ENCODE measurements around the gene RDH12. TPM values are rescaled to one million over a fixed set of nuclear protein-coding genes. Genes with fewer than 3 reads are reported as not detected.

The RDH12 gene
- total RNA-seq, 2 donors from 2014 or later: 0.13 to 0.18 TPM

DNA sequence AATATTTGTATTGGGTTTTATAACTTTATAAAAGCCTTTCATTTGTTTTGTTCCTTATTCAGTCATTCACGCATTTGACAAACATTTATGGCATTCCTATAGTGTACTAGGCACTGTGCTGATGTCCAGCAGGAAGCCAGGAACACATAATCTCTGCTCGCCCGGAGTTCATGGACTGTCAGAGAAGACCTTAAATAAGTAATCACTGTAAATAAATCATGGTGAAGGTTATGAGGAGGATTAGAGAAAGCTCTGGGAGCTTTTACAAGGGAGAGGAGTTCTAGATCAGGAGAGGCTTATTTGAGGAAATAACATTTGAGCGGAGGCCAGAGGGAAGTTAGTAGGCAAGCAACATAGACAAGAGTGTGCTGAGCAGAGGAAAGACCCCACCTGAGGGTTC is 4.7 kb upstream of the RDH12 start:
- TF ChIP-seq, protein P1, sequence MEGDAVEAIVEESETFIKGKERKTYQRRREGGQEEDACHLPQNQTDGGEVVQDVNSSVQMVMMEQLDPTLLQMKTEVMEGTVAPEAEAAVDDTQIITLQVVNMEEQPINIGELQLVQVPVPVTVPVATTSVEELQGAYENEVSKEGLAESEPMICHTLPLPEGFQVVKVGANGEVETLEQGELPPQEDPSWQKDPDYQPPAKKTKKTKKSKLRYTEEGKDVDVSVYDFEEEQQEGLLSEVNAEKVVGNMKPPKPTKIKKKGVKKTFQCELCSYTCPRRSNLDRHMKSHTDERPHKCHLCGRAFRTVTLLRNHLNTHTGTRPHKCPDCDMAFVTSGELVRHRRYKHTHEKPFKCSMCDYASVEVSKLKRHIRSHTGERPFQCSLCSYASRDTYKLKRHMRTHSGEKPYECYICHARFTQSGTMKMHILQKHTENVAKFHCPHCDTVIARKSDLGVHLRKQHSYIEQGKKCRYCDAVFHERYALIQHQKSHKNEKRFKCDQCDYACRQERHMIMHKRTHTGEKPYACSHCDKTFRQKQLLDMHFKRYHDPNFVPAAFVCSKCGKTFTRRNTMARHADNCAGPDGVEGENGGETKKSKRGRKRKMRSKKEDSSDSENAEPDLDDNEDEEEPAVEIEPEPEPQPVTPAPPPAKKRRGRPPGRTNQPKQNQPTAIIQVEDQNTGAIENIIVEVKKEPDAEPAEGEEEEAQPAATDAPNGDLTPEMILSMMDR (conservative IDR thresholded peaks at IDR 0.05): no peak
- WGBS, 2 experiments (ENCODE audit: insufficient coverage in 1 of 2, insufficient read length in 1 of 2): 95 to 100% methylated on average over 3 to 4 of the region's 4 CpGs
- peaks cover 3% of the 10 kb centered on the region for H3K4me1 ChIP-seq (ENCODE audit: control insufficient read depth, insufficient read depth, low read length)
- Mint-ChIP-seq H3K27ac (no peak overlapping the region), H3K36me3 (ENCODE audit: low read depth) (peaks cover 11% of the 10 kb centered on the region), H3K9me3 (no peaks in the 10 kb centered on the region), H3K27me3 (ENCODE audit: insufficient read depth) (peaks cover 8% of the 10 kb centered on the region), H3K4me3 (no peak overlapping the region), H3K4me1 (peaks cover 5% of the 10 kb centered on the region)
- H3K36me3 ChIP-seq (ENCODE audit: control insufficient read depth, insufficient read depth, low read length): peaks cover 11% of the 10 kb centered on the region
- no peak for DNase-seq
- H3K9ac ChIP-seq (ENCODE audit: extremely low read depth, low read length, poor library complexity, severe bottlenecking): no peak overlapping the region
- H3K27ac ChIP-seq (ENCODE audit: low read depth, low read length): no peak overlapping the region
- H3K4me3 ChIP-seq (ENCODE audit: low read length): no peak overlapping the region
- no peaks in the 10 kb centered on the region for H3K9me3 ChIP-seq (ENCODE audit: control insufficient read depth, low read length)
- H3K27me3 ChIP-seq (ENCODE audit: control insufficient read depth, insufficient read depth, low read length, poor library complexity, severe bottlenecking): peaks cover 7% of the 10 kb centered on the region

- Histone ChIP-seq H3K27me3 (ENCODE audit: control insufficient read depth, insufficient read depth, low read length, poor library complexity, severe bottlenecking) (peaks cover 7% of the 10 kb centered on the region), H3K27ac (ENCODE audit: low read depth, low read length) (no peak overlapping the region), H3K4me1 (ENCODE audit: control insufficient read depth, insufficient read depth, low read length) (peaks cover 3% of the 10 kb centered on the region), H3K9ac (ENCODE audit: extremely low read depth, low read length, poor library complexity, severe bottlenecking) (no peak overlapping the region), H3K9me3 (ENCODE audit: control insufficient read depth, low read length) (no peaks in the 10 kb centered on the region), H3K4me3 (ENCODE audit: low read length) (no peak overlapping the region), H3K36me3 (ENCODE audit: control insufficient read depth, insufficient read depth, low read length) (peaks cover 2% of the 10 kb centered on the region)
- TF ChIP-seq, protein P1 (conservative IDR thresholded peaks at IDR 0.05): no peak
- H3K4me3 Mint-ChIP-seq: no peak overlapping the region
- H3K9me3 Mint-ChIP-seq: no peaks in the 10 kb centered on the region
- H3K27me3 Mint-ChIP-seq (ENCODE audit: insufficient read depth): peaks cover 8% of the 10 kb centered on the region
- no peak for DNase-seq
- H3K36me3 Mint-ChIP-seq (ENCODE audit: low read depth): peaks cover 2% of the 10 kb centered on the region
- no peak overlapping the region for H3K27ac Mint-ChIP-seq
- WGBS, 2 experiments (ENCODE audit: insufficient coverage in 1 of 2, insufficient read length in 1 of 2): 86% methylated on average over 1 of the region's 1 CpG; no CpG with 5 or more reads in 1 of the 2 experiments
- H3K4me1 Mint-ChIP-seq: peaks cover 3% of the 10 kb centered on the region
Observed at GRCh38 chr14:67698179-67698578, 3.5 kb upstream of the RDH12 start.

DNA sequence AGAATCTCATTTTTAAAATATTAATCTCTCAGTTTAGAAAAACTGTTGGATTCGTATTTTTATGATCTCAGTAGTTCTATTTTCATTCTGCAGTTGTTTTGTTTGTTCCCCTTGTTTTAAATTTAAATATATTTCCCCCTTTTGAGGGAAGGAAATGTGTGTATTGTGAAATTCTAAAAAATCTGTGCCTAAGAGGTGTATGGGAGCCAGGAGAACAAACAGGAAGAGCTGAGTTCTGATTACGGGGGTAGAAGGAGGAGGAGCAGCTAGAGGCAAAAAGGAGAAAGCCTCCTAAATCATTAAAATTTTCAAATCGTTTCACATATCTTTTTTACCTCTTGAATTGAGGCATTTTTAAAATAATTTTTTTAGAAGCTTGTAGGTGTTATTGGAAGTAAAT is 2.3 kb downstream of the RDH12 start:
- Histone ChIP-seq H3K36me3 (ENCODE audit: control insufficient read depth, insufficient read depth, low read length) (no peaks in the 10 kb centered on the region), H3K27ac (ENCODE audit: low read depth, low read length) (no peak overlapping the region), H3K9me3 (ENCODE audit: control insufficient read depth, low read length) (peaks cover 18% of the 10 kb centered on the region), H3K4me1 (ENCODE audit: control insufficient read depth, insufficient read depth, low read length) (no peaks in the 10 kb centered on the region), H3K4me3 (ENCODE audit: low read length) (no peak overlapping the region), H3K9ac (ENCODE audit: extremely low read depth, low read length, poor library complexity, severe bottlenecking) (no peak overlapping the region), H3K27me3 (ENCODE audit: control insufficient read depth, insufficient read depth, low read length, poor library complexity, severe bottlenecking) (no peaks in the 10 kb centered on the region)
- TF ChIP-seq, protein P1 (conservative IDR thresholded peaks at IDR 0.05): no peak
- Mint-ChIP-seq H3K9me3 (peaks cover 16% of the 10 kb centered on the region), H3K27ac (no peak overlapping the region), H3K27me3 (ENCODE audit: insufficient read depth) (no peaks in the 10 kb centered on the region), H3K36me3 (ENCODE audit: low read depth) (no peaks in the 10 kb centered on the region), H3K4me1 (peaks cover 6% of the 10 kb centered on the region), H3K4me3 (no peak overlapping the region)
- 100% methylated on average over 2 of the region's 3 CpGs; no CpG with 5 or more reads in 1 of the 2 experiments for WGBS, 2 experiments (ENCODE audit: insufficient coverage in 1 of 2, insufficient read length in 1 of 2)
- no peak for DNase-seq

Data from endodermal cell (in vitro differentiated cells).